HG02798 (cell line): ENCODE results near the gene BCAM.
"Not testable (repeated sequence)": the region's sequence is repeated elsewhere in the genome, so short reads cannot be mapped to it uniquely, and the experiment has no call there.

Experiments used
- ATAC-seq: cut with Tn5 transposase; IDR thresholded peaks from one replicate; pipeline ENCODE4 v1.9.1; 2021; ENCODE audit warnings: mild to moderate bottlenecking; ENCODE audit not compliant: unreplicated experiment, poor library complexity

The BCAM gene

DNA sequence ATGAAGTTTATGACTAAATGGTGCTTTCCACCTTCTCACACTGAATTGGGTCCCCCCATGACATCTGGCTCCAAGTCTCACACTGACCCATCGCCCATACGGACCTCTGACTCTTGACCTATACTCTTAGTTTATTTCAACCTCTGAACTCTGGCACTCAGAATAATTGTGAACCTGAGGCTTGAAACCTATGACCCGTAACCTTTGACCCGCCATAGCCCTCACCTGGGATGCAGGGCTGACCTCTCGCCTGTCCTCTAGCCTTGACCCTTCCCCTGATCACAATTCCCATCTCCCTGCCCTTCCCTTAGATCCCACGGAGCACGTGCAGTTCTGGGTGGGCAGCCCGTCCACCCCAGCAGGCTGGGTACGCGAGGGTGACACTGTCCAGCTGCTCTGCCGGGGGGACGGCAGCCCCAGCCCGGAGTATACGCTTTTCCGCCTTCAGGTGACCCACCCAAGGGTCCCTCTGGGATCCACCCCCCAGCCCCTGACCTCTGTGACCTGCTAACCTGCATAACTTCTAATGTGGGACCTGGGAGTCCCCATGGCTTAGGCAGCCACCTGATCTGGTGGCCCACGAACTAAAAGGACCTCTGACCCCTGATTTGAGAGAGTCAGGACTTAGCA is 5.1 kb downstream of the BCAM start:
- ATAC-seq: no peak

DNA sequence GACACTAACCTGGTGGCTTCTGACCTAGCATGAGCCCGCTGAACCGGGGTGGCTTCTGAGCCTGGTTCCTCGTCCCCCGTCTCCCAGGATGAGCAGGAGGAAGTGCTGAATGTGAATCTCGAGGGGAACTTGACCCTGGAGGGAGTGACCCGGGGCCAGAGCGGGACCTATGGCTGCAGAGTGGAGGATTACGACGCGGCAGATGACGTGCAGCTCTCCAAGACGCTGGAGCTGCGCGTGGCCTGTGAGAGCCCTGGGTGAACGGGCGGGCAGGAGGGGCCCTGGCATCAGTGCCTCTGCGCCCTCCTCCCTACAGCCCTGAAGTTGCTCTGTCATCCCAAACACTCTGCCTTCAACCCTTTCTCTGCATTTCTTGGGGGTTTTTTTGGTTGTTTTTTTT is 5.6 kb downstream of the BCAM start:
- no peak for ATAC-seq

DNA sequence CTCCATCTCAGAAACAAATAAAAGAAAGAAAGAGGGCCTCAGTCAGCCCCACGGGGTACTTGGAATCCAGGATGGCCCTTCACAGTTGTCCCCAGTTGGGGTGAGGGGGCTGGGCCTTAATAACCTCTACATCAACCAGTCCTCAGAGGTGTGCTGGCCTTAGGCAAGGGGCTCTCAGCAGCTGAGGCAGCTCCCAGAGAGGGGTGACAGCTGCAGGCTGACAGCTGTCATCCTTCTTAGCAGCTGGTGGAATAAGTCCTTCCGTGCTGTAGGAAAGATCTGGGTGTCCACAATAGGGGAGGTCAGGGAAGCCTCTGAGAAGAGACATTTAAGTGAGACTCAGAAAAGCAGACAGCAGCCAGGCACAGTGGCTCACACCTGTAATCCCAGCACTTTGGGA is 7.4 kb downstream of the BCAM start:
- ATAC-seq: no peak

DNA sequence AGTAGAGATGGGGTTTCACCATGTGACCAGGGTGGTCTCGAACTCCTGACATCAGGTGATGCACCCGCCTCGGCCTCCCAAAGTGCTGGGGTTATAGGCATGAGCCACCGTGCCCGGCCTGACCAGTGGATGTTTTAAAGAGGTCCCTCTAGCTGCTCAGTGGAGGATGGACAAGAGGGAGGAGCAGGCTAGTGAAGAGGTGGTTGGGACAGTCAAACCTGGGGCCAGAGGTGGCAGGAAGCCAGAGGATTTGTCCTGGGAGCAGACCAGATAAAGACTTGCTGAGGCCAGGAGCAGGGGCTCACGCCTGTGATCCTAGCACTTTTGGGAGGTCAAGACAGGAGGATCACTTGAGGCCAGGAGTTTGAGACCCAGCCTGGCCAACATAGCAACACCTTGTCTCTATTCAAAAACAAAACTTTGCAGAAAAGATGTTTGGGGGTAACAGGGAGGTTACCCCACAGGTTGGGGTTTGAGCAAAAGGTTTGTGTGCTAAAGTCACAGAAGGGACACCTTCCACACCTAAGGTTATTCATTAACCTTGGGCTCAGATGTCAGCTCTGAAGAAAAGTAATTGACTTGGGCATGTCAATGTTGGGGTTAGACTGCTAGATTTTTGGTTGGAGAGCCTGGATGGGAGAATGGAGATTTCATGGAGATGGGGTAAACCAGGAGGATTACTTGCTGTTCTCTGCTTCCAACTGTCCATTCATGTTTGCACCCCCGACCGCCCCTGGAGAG is 9.0 kb downstream of the BCAM start:
- no peak for ATAC-seq

DNA sequence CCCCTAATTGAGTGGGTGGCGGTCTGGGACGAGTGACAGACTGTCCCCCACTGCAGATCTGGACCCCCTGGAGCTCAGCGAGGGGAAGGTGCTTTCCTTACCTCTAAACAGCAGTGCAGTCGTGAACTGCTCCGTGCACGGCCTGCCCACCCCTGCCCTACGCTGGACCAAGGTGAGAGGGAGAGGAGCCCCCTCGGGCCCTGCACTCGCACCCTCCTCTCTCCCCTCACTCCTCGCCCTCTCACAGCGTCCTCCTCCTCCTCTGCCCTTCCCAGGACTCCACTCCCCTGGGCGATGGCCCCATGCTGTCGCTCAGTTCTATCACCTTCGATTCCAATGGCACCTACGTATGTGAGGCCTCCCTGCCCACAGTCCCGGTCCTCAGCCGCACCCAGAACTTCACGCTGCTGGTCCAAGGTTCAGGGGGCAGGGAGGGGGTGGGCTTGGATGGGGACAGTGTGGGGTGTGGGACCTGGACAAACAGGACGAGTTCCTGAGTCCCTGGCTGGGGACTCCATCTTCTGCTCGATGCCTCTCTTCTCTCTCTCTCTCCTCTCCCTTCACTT is 9.6 kb downstream of the BCAM start:
- ATAC-seq: no peak

DNA sequence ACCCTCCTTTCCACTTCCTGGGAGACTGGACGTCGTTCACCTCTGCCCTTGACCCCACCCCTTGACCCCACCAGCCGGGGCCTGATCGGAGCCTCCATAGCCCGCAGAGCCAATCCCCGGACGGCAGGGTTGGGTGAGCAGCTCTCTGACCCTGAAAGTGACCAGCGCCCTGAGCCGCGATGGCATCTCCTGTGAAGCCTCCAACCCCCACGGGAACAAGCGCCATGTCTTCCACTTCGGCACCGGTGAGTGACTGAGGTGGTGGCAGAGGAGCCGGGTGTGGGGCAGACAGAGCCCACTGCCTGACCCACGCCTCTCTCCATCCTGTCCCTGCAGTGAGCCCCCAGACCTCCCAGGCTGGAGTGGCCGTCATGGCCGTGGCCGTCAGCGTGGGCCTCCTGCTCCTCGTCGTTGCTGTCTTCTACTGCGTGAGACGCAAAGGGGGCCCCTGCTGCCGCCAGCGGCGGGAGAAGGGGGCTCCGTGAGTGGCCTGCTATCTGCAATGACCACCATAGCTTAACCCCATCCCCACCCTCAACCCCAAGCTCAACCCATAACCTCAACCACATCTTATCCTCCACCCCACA is 10.4 kb downstream of the BCAM start:
- no peak for ATAC-seq

DNA sequence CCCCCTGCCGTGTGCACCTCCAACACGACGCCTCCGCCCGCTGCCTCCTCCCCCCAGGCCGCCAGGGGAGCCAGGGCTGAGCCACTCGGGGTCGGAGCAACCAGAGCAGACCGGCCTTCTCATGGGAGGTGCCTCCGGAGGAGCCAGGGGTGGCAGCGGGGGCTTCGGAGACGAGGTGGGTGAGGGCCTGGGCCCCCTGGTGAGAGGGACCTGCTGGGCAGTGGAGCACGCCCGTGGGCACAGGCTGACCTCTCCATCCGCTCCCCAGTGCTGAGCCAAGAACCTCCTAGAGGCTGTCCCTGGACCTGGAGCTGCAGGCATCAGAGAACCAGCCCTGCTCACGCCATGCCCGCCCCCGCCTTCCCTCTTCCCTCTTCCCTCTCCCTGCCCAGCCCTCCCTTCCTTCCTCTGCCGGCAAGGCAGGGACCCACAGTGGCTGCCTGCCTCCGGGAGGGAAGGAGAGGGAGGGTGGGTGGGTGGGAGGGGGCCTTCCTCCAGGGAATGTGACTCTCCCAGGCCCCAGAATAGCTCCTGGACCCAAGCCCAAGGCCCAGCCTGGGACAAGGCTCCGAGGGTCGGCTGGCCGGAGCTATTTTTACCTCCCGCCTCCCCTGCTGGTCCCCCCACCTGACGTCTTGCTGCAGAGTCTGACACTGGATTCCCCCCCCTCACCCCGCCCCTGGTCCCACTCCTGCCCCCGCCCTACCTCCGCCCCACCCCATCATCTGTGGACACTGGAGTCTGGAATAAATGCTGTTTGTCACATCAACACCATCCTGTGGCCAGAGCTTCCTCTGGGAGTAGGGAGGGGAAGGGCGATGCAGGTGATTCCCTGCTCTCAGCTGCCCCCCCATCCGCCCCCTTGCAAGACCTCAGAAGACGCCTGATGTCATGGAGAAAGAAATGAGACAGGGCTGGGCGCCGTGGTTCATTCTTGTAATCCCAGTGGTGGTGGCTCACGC is 12.0 kb downstream of the BCAM start:
- no peak for ATAC-seq

DNA sequence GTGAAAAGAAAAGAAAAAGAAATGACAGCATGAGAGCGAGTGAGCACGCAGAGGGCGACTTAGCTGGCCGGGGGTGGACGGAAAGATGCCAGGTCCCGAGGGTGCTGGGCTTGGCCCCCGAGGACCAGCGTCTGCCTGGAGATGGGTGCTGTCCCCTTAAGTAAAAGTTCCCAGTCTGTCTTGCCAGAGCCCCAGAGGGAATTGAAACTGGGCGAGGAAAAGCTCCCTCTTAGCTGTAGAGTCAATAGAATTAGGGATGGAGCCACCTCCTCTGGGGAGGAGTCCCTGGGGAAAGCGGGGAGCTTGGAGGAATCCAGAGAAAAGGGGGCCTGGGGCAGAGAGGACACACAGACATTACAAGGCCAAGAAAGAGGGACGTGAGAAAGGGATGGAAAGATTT is 13.3 kb downstream of the BCAM start:
- ATAC-seq: no peak

DNA sequence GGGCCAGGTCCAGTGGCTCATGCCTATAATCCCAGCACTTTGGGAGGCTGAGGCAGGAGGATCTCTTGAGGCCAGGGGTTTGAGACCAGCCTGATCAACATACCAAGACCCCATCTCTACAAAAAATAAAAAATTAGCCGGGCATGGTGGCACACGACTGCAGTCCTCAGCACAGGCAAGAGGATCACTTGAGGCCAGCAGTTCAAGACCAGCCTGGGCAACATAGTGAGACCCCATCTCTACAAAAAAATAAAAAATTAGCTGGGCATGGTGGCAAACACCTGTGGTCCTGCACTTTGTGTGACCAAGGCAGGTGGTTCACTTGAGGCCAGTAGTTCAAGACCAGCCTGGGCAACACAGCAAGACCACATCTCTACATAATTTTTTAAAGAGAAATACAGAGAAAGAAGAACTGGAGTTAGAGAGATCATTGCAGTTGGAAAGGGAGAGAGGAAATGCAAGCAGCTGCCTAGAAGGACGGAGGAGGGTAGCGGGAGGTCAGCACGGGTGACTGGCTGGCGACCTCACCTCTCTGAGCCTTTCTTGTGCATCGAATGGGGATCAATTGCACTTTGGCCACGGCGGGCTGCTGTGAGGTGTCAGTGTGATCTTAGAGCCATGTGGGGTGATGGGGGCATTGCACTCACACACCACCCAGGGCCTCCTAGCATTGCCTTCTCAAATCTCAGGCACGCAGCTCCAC is 13.9 kb downstream of the BCAM start:
- ATAC-seq: no peak

DNA sequence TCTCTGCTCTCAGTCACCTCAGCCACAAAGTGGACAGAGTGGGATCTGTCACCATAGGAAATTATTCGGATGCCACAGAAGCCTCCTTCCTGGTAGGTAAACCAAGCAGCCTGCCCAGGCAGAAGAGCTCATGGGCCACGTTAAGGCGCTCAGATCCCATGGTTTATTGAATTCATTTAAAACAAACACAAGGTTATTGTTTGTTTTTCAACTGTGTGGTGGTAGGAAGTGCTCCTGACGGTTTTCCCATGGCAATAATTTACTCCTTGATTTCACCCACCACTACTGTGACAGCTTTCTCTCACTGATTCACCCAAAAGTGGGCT is 14.4 kb downstream of the BCAM start:
- no peak for ATAC-seq

DNA sequence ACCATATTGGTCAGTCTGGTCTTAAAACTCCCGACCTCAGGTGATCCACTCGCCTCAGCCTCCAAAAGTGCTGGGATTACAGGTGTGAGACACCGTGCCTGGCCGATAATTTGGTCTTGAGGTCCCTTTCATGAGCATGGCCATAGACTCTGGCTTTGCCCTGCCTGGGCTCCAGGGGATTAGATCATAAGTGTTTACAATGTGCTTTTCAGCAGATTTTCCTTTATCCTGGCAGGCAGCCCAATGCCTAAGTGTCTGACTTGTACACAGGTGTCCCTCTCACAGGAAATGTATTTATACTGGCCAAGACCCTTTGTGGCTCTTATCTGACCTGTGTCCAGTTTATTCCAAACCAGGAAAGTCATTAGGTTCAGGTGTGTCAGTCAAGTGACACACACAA is 15.9 kb downstream of the BCAM start:
- no peak for ATAC-seq

DNA sequence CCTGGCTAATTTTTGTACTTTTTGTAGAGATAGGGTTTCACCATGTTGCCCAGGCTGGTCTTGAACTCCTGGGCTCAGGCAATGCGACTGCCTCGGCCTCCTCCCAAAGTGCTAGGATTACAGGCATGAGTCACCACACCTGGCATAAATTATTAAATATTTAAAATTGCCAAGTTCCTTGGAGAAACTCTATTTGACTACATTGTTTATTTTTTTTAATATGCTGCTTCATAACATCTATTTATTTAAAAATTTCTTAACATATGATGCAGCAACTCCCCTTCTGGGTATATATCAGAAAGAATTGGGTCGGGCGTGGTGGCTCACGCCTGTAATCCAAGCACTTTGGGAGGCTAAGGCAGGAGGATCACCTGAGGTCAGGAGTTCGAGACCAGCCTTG is 24.0 kb downstream of the BCAM start:
- ATAC-seq: not testable (repeated sequence)

DNA sequence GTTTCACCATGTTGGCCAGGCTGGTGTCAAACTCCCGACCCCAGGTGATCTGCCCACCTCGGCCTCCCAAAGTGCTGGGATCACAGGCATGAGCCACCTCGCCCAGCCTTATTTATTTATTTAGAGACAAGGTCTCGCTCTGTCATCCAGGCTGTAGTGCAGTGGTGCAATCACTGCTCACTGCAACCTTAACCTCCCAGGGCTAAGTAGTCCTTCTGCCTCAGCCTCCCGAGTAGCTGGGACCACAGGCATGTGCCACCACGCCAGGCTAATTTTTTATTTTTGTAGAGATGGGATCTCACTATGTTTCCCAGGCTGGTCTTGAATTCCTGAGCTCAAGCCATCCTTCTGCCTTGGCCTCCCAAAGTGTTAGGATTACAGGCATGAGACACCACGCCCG is 25.5 kb downstream of the BCAM start:
- ATAC-seq: not testable (repeated sequence)

DNA sequence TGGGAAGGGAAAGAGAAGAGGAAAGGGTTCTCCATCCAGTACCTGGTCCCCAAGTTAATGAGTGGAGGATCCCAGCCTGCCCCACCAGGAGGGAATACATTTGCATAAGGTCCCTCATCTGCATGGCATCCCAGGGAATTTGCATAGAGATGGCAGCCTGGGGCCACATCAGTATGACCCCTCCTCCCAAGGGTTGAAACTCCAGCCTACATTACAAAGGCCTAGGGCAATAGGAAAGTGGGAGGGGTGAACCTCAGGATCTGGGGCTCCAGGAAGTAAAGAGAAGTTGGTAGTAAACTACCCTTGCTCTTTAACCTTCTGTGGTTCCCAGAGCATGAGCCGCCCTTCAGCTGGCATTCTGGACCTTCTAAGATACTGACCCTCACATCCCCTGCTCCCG is 30.4 kb downstream of the BCAM start:
- no peak for ATAC-seq

DNA sequence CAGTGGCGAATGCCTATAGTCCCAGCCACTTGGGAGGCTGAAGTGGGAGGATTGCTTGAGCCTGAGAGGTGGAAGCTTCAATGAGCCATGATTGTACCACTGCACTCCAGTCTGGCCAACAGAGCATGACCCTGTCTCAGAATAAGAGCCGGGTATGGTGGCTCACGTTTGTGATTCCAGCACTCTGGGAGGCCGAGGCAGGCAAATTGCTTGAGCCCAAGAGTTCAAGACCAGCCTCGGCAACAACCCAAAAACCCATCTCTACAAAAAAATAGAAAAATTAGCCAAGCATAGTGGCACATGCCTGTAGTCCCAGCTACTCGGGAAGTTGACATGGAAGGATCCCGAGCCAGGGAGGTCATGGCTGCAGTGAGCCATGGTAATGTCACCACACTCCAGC is 31.9 kb downstream of the BCAM start:
- no peak for ATAC-seq

DNA sequence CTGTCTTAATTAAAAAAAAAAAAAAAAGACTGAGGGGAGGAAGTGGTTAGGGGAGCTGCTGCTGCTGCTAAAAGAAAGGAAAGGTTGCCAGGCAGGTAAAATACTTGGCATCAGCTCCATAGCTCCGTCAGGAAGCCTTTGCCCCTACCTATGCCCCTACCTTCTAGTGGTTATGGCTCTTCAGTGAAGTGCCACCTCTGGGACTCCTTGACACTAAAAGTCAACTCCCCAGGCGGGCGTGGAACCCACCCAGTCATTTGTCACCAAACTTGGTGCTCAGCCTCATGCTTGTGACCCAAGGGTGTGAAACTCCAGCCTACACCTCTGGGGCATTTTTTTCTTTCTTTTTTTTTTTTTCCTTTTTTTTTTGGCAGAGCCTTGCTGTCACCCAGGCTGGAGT is 32.3 kb downstream of the BCAM start:
- no peak for ATAC-seq

DNA sequence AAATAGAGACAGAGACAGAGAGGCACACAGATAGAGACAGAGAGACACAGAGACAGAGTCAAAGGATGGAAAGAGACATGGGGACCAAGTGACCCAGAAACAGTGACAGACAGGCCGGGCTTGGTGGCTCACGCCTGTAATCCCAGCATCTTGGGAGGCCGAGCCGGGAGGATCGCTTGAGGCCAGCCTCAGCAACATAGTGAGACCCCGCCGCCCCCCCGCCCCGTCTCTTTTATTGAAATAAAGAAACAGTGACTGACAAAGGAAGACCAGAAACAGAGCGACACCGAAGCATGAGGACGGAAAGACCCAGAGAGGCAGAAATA is 36.3 kb downstream of the BCAM start:
- ATAC-seq: no peak

DNA sequence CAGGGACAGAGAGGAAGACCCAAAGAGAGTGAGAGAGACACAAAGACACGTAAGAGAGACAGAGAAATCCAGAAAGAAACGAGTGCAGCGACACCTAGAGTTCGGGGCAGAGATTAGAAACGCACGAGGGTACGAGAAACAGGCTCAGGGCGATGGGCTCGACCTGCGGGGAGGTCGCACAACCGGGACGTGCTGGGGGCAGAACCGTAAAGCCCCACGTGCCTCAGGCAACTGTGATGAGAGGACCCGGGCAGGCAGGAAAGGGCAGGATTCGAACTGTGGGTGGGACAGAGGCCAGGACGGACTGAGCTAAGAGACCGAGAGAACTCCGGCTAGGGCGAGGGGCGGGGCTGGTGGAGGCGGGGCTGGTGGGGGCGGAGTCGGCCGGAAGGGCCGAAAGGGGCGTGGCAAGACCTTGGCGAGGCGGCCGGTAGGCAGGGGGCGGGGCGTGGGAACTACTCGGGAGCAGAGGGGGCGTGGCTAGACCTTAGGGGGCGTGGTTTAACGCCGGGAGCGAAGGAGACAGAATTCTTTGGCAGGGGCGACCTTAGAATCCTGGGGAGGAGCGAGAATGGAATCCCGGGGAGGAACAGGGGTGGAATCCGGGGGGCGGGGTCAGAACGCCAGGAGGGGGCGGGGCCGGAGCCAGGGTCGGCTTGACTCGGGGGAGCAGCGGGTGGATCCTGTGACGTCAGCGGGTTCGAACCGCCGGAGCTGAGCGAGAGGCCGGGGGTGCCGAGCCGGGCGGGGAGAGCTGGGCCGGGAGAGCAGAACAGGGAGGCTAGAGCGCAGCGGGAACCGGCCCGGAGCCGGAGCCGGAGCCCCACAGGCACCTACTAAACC is 36.9 kb downstream of the BCAM start, which contains the start of gene NECTIN2:
Gene NECTIN2, plus strand, starts transcription at position 686 of the 843 bp plus-strand sequence. CDS start 229 bp downstream, outside the sequence.
- peak; percentile 42 for ATAC-seq
